A549 (cell line): Measurements from ENCODE around the gene NFATC3. TPM values are rescaled to one million over a fixed set of nuclear protein-coding genes. Genes with fewer than 3 reads are reported as not detected.
"Not testable (repeated sequence)": the region's sequence is repeated elsewhere in the genome, so short reads cannot be mapped to it uniquely, and the experiment has no call there.

Source experiments
- ATAC-seq, 2 experiments: fragments of 200-7000 bp in 1 of 2; fragments of >200 bp in 1 of 2; cut with Nextera tagmentation in 1 of 2; cut with Tn5 transposase in 1 of 2; 3 replicates each; pipeline versions ENCODE4 v1.8.0 to v1.9.1; 2018 to 2020; ENCODE audit warnings: mild to moderate bottlenecking in 1 of 2, moderate library complexity in 1 of 2
- CTCF ChIA-PET: fragments of 300-600 bp; sonication (Branson Sonifier 250); formaldehyde crosslinking; extraction: SDS; loops from one replicate; lab custom pipeline; 2021; ENCODE audit warnings: antibody characterized with exemption, inconsistent platforms; lab: Yijun Ruan, JAX
- POLR2A ChIA-PET: fragments of 350-600 bp; formaldehyde crosslinking; extraction: SDS; loops from one replicate; lab custom pipeline; 2021; ENCODE audit warnings: antibody characterized with exemption, inconsistent platforms; lab: Yijun Ruan, JAX
- DNase-seq, 2 experiments: peaks; one replicate each; pipeline versions ENCODE4 v3.0.0 to v3.0.0-alpha.2; 2011 to 2016; ENCODE audit warnings: low read depth in 1 of 2, low spot score in 1 of 2
- FAIRE-seq: peaks from 2 replicates; lab custom pipeline; 2011; peaks lifted over from hg19 to GRCh38; lab: Jason Lieb, UNC
- H3K27ac ChIP-seq, 2 experiments: fragments of >200 bp; sonication (Bioruptor Twin); formaldehyde crosslinking; 3 replicates each; pipeline ENCODE4 v1.5.1; 2016 to 2017
- H3K4me1 ChIP-seq: fragments of >200 bp; sonication (Bioruptor Twin); formaldehyde crosslinking; 3 replicates; pipeline ENCODE4 v1.6.1; 2016
- H3K4me2 ChIP-seq: fragments of >200 bp; sonication (Bioruptor Twin); formaldehyde crosslinking; 3 replicates; pipeline ENCODE4 v1.6.1; 2016
- H3K4me3 ChIP-seq: fragments of >200 bp; sonication (Bioruptor Twin); formaldehyde crosslinking; 3 replicates; pipeline ENCODE4 v1.5.1; 2016
- H3K9me3 ChIP-seq: fragments of >200 bp; sonication (Bioruptor Twin); formaldehyde crosslinking; 3 replicates; pipeline ENCODE4 v1.6.1; 2016
- ATOH8 ChIP-seq: fragments of 250-450 bp; sonication (Bioruptor Pico); IDR thresholded peaks from 2 replicates; pipeline ENCODE4 v1.5.0; 2020; ENCODE audit warnings: low read depth, mild to moderate bottlenecking, moderate library complexity
- BHLHE40 ChIP-seq: IDR thresholded peaks from 2 replicates; pipeline ENCODE4 v1.6.1; 2012; ENCODE audit warnings: low read depth, low read length, inconsistent platforms
- CBX8 ChIP-seq: fragments of 200-600 bp; sonication (generic); IDR thresholded peaks from 2 replicates; pipeline ENCODE4 v1.6.1; 2016
- EHMT2 ChIP-seq: fragments of 200-600 bp; sonication (generic); IDR thresholded peaks from 2 replicates; pipeline ENCODE4 v1.6.1; 2016; ENCODE audit warnings: antibody characterized with exemption, low read depth, mild to moderate bottlenecking, moderate library complexity
- EP300 ChIP-seq, 2 experiments: fragments of >200 bp; sonication (Bioruptor Twin); formaldehyde crosslinking; IDR thresholded peaks; 2 replicates in 1 of 2; 3 replicates in 1 of 2; pipeline ENCODE4 v1.6.1; 2016 to 2017
- MAFK ChIP-seq: fragments of 450-650 bp; IDR thresholded peaks from 2 replicates; pipeline ENCODE4 v1.6.1; 2014; ENCODE audit not compliant: partially characterized antibody
- NPAS2 ChIP-seq: fragments of 250-450 bp; sonication (Bioruptor Pico); IDR thresholded peaks from 2 replicates; pipeline ENCODE4 v1.8.0; 2022; ENCODE audit warnings: mild to moderate bottlenecking, moderate library complexity, borderline replicate concordance
- PBX3 ChIP-seq: IDR thresholded peaks from 2 replicates; pipeline ENCODE4 v1.6.1; 2012
- PHF8 ChIP-seq: fragments of 200-600 bp; sonication (generic); IDR thresholded peaks from 2 replicates; pipeline ENCODE4 v1.6.1; 2016; ENCODE audit warnings: low read depth, mild to moderate bottlenecking, antibody characterized with exemption, moderate library complexity, borderline replicate concordance
- POLR2AphosphoS2 ChIP-seq: conservative IDR thresholded peaks from 2 replicates; pipeline ENCODE4 v1.6.1; 2012; ENCODE audit warnings: low read length, improper control_type of control experiment, inconsistent platforms
- RAD21 ChIP-seq, 2 experiments: fragments of >200 bp in 1 of 2; sonication (Bioruptor Twin) in 1 of 2; formaldehyde crosslinking in 1 of 2; IDR thresholded peaks in 1 of 2; conservative IDR thresholded peaks in 1 of 2; 2 replicates in 1 of 2; 3 replicates in 1 of 2; pipeline ENCODE4 v1.6.1; 2012 to 2018; ENCODE audit warnings: inconsistent platforms in 1 of 2
- REST ChIP-seq: fragments of 200-600 bp; sonication (generic); IDR thresholded peaks from 2 replicates; pipeline ENCODE4 v1.6.1; 2016; ENCODE audit warnings: antibody characterized with exemption, mild to moderate bottlenecking, moderate library complexity
- RNF2 ChIP-seq: fragments of 200-600 bp; sonication (generic); IDR thresholded peaks from 2 replicates; pipeline ENCODE4 v1.6.1; 2016; ENCODE audit warnings: low read depth, mild to moderate bottlenecking, antibody characterized with exemption, moderate library complexity, borderline replicate concordance
- WGBS: methylation state at CpG from one replicate; pipeline ENCODE4 v1.1.6; 2017; ENCODE audit errors: missing lambda C conversion rate; 5-methylcytosine and 5-hydroxymethylcytosine counted together
- polyA plus RNA-seq, 4 experiments: library from polyadenylated mRNA; depleted of rRNA in 3 of 4; stranded (reverse); fragments of >200 nt; fragmentation: RNase III in 1 of 4; extraction: RNeasy Plus Mini Kit Qiagen cat#74134 plus additional on column Dnase treatment in 1 of 4; gene quantifications; 2 replicates in 3 of 4; 3 replicates in 1 of 4; pipeline ENCODE4 v1.2.3, GENCODE V29; 2011 to 2017

Gene NFATC3
- polyA plus RNA-seq, 2 of the 4 experiments (the other 2 are of a cell fraction) = 13.3 to 23.9 TPM

GRCh38 chr16:68090533-68090932 is 5.4 kb downstream of the NFATC3 start:
- Histone ChIP-seq H3K4me3 (no peak overlapping the region), H3K9me3 (no peaks in the 10 kb centered on the region), H3K4me1 (peaks cover 55% of the 10 kb centered on the region), H3K4me2 (peak overlapping the region; percentile 45; the same call in 2 of the 3 replicates), H3K27ac (no peak overlapping the region)
- DNase-seq = no peak
- ChIA-PET CTCF (interaction anchor here (1.0 to 1.5 kb wide), 2 partner anchors 26 to 147 kb away, joined by 3 to 4 read pairs; no protein-coding TSS in a partner anchor), POLR2A (interaction anchor here (1.1 kb wide), 1 partner anchor 147 kb away, joined by 3 read pairs; no protein-coding TSS in a partner anchor)
- no peak for ATAC-seq
- FAIRE-seq = no peak
- 63% methylated on average over 3 of the region's 3 CpGs for WGBS
- TF ChIP-seq RAD21 (conservative IDR thresholded peaks at IDR 0.05 in 1 of 2, IDR thresholded peaks at IDR 0.05 in 1 of 2) (no peak), NPAS2 (no peak), ATOH8 (CRISPR knock-in tag) (no peak), PHF8 (no peak), BHLHE40 (no peak), PBX3 (no peak), MAFK (no peak), CBX8 (no peak), EP300 (IDR thresholded peaks at IDR 0.05) (no peak), POLR2AphosphoS2 (no peak)

- Histone ChIP-seq H3K27ac (peak overlapping the region; percentile 4 to 57; a peak in 3 of 6 replicates), H3K4me3 (no peak overlapping the region), H3K9me3 (no peaks in the 10 kb centered on the region), H3K4me1 (peaks cover 56% of the 10 kb centered on the region), H3K4me2 (peak overlapping the region; percentile 45)
- POLR2A ChIA-PET = interaction anchor here (1.1 kb wide), 1 partner anchor 146 kb away, joined by 3 read pairs; no protein-coding TSS in a partner anchor
- peak in 1 of 2 experiments; percentile 23; a peak in 3 of 6 replicates for ATAC-seq
- 91% methylated on average over 5 of the region's 5 CpGs for WGBS
- FAIRE-seq = no peak
- peak in 1 of 2 experiments; percentile 49 for DNase-seq
- CTCF ChIA-PET = interaction anchor here (0.6 to 3.7 kb wide), 6 partner anchors 8 to 139 kb away, joined by 3 to 26 read pairs (median 8); partner anchors contain the start of gene NFATC3
- no peak for TF ChIP-seq EP300 (IDR thresholded peaks at IDR 0.05)
- TF ChIP-seq RNF2 = no peak
- no peak for TF ChIP-seq EHMT2
- TF ChIP-seq REST = no peak
These were observed 6.5 kb downstream of the NFATC3 start for GRCh38 chr16:68091380-68092261.

- H3K4me3 ChIP-seq, POLR2A ChIA-PET, H3K9me3 ChIP-seq, DNase-seq, ATAC-seq, FAIRE-seq: not testable (repeated sequence)
- WGBS = 94% methylated on average over 10 of the region's 10 CpGs
- Histone ChIP-seq H3K27ac (peak overlapping the region; percentile 4 to 57; a peak in 3 of 6 replicates), H3K4me1 (peaks cover 57% of the 10 kb centered on the region), H3K4me2 (peak overlapping the region; percentile 45; the same call in 2 of the 3 replicates)
- CTCF ChIA-PET = interaction anchor here (0.6 to 3.7 kb wide), 5 partner anchors 8 to 226 kb away, joined by 4 to 26 read pairs (median 13); partner anchors contain the start of gene NFATC3
These were observed 7.1 kb downstream of the NFATC3 start for GRCh38 chr16:68092275-68092674.
